ENCODE measurements around the gene NUMA1. TPM values are rescaled to one million over a fixed set of nuclear protein-coding genes. Genes with fewer than 3 reads are reported as not detected.

Gene NUMA1
- total and polyA plus RNA-seq, 9 of the 15 experiments (the other 6 are each of a cell fraction or from before 2014, with no cell fraction given) = 4.1 to 104 (median 51.2) TPM

- no peak for TF ChIP-seq BRF1 (IDR thresholded peaks at IDR 0.05; ENCODE audit: borderline replicate concordance, extremely low read depth, insufficient read length)
- no peak for TF ChIP-seq HMGXB4 (CRISPR knock-in tag; IDR thresholded peaks at IDR 0.05)
- peak; percentile 86 to 92 for TF ChIP-seq FOXK2 (conservative IDR thresholded peaks at IDR 0.05 in 1 of 2, IDR thresholded peaks at IDR 0.05 in 1 of 2; ENCODE audit: low read depth in 2 of 2)
- TF ChIP-seq HNRNPLL (IDR thresholded peaks at IDR 0.05; ENCODE audit: low read depth, low read length, poor library complexity, severe bottlenecking) = peak; percentile 96
- TF ChIP-seq ATF7 (IDR thresholded peaks at IDR 0.05) = peak; percentile 96
- no peak; the same call in 1 of the 2 replicates for TF ChIP-seq ATF1 (CRISPR knock-in tag; IDR thresholded peaks at IDR 0.05)
- peak; percentile 98 for TF ChIP-seq ATF1 (tag; IDR thresholded peaks at IDR 0.05)
- TF ChIP-seq TBP (optimal IDR thresholded peaks at IDR 0.05; ENCODE audit: low read depth, low read length) = peak; percentile 82
- peak; percentile 53; the same call in 1 of the 2 replicates for TF ChIP-seq ZNF316 (IDR thresholded peaks at IDR 0.05)
- TF ChIP-seq ZNF165 (CRISPR knock-in tag; IDR thresholded peaks at IDR 0.05; ENCODE audit: borderline replicate concordance) = no peak
- TF ChIP-seq MCM2 (IDR thresholded peaks at IDR 0.05; ENCODE audit: low read depth) = no peak
- no peak for TF ChIP-seq KLF1 (tag; IDR thresholded peaks at IDR 0.05)
- TF ChIP-seq CBX3 (IDR thresholded peaks at IDR 0.05; ENCODE audit: borderline replicate concordance in 1 of 2, low read length in 2 of 2) = 0 out of 3 replicates have a peak, but pooled peaks of 1 of the 2 experiments have one; percentile 50
- TF ChIP-seq GABPB1 (CRISPR knock-in tag; IDR thresholded peaks at IDR 0.05) = peak; percentile 89
- peak; percentile 99 for TF ChIP-seq MYNN (IDR thresholded peaks at IDR 0.05)
- 0 out of 2 replicates have a peak, but pooled peaks have one; percentile 63 for TF ChIP-seq MYNN (CRISPR knock-in tag; IDR thresholded peaks at IDR 0.05)
- TF ChIP-seq ZBTB5 (IDR thresholded peaks at IDR 0.05) = no peak
- TF ChIP-seq, protein P1, sequence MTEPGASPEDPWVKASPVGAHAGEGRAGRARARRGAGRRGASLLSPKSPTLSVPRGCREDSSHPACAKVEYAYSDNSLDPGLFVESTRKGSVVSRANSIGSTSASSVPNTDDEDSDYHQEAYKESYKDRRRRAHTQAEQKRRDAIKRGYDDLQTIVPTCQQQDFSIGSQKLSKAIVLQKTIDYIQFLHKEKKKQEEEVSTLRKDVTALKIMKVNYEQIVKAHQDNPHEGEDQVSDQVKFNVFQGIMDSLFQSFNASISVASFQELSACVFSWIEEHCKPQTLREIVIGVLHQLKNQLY (CRISPR knock-in tag; conservative IDR thresholded peaks at IDR 0.05) = no peak
- peak; percentile 79 for TF ChIP-seq CXXC5 (CRISPR knock-in tag; IDR thresholded peaks at IDR 0.05)
- peak in 1 of 2 experiments; percentile 62; a peak in 1 of 4 replicates for TF ChIP-seq ARNT (IDR thresholded peaks at IDR 0.05)
- TF ChIP-seq MXI1 (IDR thresholded peaks at IDR 0.05; ENCODE audit: low read depth, low read length) = peak; percentile 99
- 0 out of 2 replicates have a peak, but pooled peaks have one; percentile 47 for TF ChIP-seq ZNF764 (CRISPR knock-in tag; IDR thresholded peaks at IDR 0.05; ENCODE audit: low read depth)
- TF ChIP-seq ZNF133 (CRISPR knock-in tag; IDR thresholded peaks at IDR 0.05) = no peak
- no peak for TF ChIP-seq NR4A1 (CRISPR knock-in tag; IDR thresholded peaks at IDR 0.05)
- TF ChIP-seq NR4A1 (tag; IDR thresholded peaks at IDR 0.05) = no peak
- no peak for TF ChIP-seq ZNF561 (CRISPR knock-in tag; conservative IDR thresholded peaks at IDR 0.05)
Measured at GRCh38 chr11:72080326-72081183, at the start of gene NUMA1, which contains the start of gene LRRC51 (continued).

Data from K562 (cell line).